HG03558 (cell line): Measurements from ENCODE around the gene SOCS6.

Source experiments
- ATAC-seq: cut with Tn5 transposase; IDR thresholded peaks from one replicate; pipeline ENCODE4 v1.9.1; 2021; ENCODE audit warnings: moderate number of reproducible peaks; ENCODE audit not compliant: unreplicated experiment; ENCODE audit errors: extremely low read depth

Gene SOCS6

DNA sequence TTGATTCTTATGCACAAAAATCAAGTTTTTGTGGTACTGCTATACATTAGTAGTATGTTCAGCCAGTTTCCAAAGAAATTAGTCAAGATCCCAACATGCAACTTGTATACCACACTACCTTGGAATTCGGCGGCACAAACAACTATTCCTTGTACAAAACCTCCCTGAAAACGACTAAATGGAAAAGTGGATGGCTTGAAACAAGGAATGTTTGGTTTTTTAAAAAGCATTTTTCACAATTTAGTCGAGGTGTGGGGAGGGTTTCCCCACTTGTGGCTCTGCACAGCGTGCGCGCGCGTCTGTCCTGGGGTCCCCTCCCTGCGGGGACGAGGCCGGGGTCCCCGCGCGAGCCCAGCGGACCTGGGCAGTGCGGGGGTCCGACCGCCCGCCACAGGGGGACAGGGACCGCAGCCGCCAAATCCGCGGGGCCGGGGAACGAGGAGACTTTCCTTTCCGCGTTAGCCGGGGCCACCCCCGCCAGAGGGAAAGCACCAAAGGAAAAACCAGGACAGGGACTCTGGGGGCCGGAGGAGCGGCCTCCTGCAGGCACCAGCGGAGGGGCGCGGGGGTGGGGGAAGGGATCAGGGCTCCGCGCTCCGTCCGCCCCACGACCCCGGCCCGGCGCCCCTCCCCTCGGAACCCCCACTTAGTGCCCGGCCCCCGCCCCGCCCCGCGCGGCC lies 534 bp upstream of the SOCS6 start:
- ATAC-seq, result peak; percentile 11

DNA sequence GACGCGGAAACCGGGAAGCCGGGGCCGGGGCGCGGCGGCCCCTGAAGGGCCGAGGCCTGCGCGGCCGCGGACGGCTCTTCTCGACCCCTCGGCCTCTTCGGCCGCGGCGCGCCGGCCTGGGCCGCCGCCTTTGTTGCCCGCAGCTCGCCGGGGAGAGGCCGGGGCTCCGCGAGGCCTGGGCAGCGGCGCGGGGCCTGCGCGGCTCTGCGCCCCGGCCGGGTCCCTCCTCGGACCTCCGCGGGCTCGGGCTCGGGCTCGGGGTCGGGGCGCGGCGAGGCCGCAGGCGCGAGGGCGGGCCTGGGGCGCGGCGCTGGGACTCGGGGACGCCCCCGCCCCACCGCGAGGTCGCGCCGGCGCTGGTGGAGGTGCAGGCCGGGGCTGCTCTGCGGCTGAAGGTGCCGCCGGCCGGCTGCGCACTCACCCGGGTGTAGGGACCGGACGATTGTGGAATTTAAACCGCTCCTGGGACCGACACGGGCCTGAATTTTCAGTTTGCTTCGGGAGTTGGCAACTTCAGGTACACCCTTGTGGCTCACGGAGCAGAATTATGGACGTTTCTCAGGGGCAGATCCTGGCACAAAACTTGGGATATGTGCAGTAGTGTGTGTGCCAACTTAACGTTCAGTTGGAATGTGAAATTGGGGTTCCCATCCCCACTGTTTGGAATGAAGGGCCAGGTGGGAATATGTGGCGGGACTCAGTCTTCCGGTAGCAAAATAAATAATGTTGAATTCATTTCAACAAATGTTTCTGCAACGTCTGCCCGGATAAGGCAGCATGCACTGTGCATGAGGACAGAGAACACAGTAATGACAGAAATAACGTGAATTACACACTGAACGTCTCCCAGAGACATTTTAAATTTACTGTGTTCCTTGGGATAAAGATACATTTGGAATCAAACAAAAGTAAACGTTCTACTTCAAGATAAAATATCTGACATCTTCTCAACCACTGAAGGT lies 787 bp downstream of the SOCS6 start:
- peak; percentile 37 for ATAC-seq

DNA sequence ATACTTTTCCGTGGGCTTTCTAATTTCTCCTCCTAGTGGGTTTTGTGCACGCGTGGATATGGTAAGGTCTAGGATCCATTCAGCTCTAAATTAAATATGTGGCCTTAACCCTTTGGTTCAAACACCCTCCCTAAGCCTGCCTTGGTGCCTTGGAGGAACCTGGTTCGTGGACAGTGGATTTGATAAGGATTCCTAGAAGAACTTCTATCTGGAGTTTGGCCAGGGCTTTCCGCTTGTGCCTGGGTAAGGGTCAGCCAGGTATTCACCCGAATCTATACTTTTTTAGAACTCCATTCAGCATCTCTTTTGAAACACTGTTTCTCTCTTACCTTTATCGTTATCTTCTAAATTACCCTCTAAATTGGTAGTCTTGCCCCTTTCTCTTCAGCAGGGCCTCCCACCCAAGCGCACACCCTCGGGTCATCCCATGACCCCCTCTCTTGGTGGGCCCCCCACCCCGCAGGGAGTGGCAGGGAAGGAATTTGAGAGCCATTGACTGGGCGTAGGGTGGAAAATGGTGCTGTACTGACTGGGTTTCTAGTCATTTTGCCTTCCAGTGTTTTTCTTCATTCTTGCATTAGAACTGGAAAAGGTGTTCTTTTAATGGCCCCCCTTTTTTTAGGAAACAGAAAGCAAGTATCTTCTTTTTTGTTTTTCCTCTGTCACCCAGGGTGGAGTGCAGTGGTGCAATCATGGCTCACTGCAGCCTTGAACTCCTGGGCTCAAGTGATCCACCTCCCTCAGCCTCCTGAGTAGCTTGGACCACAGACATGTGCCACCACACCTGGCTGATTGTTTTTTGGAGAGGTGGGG lies 1.8 kb downstream of the SOCS6 start:
- no peak for ATAC-seq

DNA sequence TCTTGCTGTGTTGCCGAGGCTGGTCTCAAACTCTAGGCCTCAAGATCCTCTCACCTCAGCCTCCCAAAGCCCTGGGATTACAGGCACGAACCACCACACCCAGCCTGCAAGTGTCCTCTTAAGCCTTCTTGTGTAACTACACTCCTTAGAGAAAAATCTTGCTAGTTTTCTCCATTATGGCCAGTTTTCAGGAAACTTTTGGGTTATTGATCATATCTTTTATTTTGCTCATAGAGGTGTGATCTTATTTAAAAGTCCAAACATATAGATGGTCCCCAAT lies 2.4 kb downstream of the SOCS6 start:
- ATAC-seq, result no peak

DNA sequence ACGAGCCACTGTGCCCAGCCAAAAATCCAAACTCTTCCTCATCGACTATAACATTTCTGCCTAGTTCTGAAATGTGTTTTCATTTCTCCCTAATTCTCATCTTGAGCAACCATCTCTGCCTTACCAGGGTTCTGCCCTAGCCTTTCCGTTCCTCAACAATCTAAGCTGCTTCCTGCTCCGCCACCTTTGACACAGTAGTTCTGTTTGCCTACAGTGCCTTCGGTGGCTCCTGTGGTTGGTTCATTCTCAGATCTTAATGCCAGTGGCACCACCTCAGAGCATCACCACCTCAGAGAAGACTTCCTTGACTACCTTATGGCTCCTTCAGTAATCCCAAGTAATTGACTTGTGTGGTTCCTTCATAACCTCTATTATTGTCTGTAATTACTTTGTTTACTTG lies 3.8 kb downstream of the SOCS6 start:
- no peak for ATAC-seq

DNA sequence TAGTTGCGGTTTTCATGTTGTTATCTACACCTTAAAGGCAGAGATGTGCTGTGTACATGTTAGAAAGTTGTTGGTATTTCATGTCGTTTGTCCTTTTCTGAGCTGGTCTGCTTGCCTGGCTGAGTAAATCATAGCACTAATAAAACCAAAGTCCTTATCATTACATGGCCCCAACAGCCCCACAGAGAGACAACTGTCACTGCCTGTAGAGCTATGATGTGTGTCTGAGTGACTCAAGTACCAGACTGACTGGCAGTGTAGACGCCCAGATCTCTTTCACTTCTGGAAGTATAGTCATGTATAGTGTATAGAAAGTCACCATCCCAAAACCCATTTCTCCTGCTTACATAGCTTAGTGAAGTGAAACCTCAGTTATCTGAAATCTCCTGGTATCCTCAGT lies 4.3 kb downstream of the SOCS6 start:
- no peak for ATAC-seq

DNA sequence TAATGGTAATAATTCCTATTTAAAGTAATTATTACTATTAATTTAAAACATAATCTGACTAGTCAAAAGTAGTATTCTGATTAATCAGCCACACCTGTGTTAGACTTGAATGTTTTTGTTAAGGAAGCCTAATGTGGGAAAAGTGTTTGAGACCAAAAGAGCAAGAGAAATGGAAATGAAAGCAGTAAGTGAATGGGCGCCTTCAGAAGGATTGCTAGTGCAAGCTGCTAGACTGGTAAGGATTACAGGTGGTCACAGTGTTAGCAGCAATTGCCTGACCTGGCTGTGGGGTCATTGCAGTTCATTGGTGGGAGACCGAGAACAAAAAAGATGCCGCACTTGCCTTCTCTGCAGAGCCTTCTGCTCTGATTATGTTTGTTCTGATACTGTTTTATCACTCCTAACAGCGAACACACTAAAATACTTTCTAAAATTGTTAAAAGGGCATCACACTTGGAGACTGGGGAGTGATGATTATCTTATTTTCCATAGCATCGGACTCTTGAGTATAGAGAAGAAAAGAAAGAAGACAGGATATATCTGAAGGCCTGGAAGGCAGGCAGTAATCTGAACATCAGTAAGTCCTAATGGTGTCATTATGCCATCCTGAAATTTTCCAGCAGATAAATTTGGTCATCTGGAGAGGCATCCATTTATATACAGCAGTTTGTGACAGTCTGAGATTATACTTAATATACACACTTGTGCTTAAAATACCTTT lies 5.8 kb downstream of the SOCS6 start:
- no peak for ATAC-seq

DNA sequence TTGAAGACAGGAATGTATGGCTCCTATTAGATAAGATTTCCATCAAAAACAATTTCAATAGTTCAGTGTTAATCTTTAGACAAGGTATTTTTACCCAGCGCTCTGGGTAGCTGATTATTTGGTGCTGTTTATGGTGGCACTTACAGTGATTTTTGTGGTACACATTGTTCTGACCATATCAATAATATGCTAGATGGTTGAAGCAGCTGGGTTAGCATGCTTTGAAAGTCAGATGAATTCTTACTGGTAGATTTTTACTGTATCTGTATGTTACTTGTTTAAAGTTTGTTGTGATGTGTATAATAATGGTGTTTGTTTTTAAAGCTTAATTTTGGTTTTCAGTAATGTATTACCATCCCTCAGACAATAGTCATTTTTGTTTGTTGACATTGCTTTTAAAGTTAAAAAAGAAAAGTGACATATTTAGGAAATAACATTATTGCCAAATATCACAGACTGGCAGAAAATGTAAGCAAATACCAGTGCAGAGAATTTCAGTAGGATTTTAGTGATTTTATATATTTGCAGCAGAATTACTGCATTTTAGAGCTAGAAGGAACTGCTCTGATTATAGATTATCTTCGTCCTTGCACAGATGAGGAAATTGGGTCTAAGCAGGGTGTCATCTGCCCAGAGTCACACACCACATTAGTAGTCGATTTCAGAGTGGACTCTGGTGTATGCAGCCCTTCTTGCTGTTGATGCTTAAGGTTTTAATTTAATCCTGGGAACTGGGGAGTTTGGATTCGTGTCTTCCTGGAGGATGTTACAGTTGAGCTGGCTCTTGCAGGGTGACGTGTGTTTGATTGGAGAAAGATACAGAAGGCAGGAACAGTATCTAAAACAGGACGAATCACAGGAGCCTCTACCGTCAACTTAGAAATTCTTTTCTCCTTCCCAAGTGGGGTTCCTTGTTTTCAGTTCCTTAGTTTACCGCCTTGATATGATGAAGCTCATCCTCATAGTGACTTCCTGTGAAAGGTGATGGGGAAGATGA lies 6.6 kb downstream of the SOCS6 start:
- no peak for ATAC-seq

DNA sequence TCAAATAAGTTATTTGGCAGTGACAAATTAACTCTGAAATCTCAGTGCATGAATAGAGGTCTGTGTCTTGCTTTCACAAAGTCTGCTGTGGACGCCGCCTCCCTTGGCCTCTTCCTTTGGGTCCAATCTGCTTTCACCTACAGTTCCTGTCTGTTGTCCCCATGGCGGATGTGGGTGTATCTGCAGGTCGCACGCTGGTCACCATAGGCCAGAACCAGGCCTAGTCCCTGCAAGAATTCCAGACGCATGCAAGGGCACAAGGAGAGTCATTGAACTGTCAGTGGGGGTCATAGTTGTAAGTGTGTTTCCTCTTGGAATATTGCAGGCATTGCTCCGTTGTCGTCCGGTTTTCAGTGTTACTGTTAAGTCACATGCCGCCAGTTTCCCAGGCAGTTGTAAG lies 7.4 kb downstream of the SOCS6 start:
- ATAC-seq, result no peak

DNA sequence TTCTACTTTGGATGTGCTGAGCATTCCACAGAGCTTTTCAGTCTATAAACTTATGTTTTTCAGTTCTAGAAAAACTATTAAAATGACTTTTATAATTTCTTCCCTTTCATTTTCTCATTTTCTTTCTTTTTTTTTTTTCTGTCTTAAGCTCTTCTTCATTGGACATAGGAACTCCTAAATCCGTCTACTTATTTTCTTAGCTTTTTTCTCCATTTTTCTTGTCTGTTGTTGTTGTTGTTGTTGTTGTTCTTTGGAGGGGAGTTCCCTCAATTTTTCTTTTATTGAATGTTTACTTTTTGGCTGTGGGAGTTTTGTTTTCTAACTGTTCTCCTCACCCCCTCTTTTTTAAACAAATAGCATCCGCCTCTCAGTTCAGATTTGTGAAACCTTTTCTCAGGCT lies 7.9 kb downstream of the SOCS6 start:
- no peak for ATAC-seq

DNA sequence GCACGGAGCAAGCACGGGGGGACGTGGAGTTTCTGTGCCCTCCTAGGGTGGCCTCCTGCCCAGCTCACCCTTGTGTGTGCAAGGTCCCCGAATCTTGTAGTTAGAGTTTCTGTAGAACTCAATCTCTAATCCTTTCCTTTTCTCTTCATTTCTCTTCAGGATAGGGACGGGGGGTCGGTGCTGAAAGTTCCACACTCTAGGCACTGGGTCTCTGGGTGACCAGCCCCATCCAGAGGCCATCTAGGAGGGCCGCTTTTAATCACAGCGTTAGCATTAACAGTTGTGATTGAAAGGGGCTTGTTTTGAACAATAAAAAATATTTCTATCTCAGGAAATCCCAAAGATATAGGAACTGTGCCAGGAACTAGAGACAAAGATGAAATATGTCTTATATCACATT lies 10.5 kb downstream of the SOCS6 start:
- no peak for ATAC-seq

DNA sequence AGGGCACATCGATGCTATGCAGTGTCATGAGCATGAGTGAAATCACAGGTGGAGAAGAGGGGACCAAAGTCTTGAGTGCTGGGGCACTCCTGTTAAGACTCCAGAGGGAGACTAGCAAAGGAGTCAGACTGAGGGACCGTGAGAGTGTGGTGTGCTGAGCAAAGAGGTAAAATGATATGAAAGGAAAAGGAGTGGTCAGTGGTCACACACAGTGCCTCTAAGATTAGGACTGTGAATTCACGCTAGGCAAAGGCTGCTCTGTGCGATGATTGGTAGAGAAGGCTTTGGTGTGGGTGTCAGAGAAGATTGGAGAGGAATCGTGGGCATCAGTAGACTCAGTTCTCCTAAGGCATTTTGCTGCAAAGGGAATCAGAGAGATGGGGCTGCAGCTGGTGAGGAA lies 12.8 kb downstream of the SOCS6 start:
- ATAC-seq, result no peak

DNA sequence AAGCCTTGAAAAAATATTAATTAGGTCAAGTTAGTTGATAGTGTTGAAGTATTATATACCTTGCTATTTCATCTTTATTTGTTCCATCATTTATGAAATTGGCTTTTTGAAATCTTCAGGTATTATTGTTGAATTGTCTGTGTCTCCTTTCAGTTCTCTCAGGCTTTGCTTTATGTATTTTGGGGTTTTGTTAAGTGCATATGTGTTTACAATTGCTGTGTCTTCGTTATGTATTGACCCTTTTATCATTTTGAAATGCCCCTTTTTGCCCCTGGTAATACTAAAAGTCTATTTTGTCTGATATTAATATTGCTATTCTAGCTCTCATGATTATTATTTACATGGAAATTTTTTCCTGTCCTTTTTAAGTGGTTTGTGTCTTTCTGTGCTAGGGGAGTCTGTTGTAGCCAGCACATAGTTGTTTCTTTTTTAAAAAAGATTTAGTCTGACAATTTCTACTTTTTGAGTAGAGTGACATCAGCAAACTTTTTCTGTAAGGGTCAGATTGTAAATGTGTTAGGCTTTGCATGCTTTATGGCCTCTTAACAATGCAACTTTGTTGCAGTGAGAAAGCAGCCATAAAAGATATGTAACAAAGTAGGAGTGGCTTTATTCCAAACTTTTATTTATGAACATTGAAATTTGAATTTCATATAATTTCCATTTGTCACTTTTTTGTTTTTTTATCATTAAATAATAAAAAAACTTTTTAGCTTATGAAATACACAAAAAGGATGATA lies 19.9 kb downstream of the SOCS6 start:
- no peak for ATAC-seq

DNA sequence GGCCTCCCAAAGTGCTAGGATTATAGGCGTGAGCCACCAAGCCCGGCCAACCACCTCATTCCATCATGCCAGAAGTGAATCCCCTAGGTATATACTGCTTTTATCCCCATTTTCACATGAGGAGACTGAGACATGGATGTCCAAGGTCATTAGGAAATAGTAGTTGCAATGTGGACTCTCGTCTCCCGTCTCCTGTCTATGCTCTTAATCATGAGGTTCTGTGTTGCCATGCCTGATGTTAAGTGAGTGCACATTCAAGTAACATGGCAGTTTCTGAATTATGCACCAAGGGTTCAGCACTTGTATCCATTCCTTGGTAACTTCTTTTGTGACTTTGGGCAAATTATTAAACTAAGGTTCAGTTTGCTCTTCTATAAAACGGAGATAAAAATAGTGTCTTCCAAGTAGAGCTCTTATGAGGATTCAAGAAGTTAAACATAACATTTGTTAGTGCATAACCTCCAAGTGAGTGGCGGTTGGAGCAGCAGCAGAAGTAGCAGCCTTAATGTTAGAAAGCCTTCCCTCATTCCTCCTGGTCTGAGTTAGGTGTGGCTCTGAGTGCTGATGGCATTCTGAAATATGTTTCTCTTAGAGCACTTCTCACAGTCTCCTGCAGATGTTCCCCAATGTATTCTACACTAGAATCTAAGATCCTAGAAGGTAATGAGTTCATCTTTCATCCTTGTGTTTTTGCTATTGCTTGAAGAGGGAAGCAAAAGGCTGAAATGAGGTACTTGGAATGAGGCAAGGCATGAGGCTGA lies 21.9 kb downstream of the SOCS6 start:
- ATAC-seq, result no peak

DNA sequence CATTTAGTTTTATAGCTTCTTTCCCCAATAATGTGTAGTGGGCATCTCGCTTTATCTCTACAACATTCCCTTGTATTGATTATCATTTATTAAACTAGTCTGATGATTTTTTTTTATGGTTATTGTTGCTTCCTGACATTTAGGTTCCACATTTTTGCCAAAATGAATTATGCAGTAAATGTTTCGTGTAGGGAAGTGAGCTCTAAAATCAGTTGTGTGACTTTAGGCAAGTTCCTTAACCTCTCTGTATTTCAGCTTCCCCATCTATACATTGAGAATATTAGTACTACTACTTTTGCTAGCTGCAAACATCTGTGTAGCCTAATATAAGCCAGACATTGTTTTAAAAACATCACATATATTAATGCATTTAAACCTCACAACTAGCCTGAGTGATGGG lies 22.9 kb downstream of the SOCS6 start:
- ATAC-seq, result no peak

DNA sequence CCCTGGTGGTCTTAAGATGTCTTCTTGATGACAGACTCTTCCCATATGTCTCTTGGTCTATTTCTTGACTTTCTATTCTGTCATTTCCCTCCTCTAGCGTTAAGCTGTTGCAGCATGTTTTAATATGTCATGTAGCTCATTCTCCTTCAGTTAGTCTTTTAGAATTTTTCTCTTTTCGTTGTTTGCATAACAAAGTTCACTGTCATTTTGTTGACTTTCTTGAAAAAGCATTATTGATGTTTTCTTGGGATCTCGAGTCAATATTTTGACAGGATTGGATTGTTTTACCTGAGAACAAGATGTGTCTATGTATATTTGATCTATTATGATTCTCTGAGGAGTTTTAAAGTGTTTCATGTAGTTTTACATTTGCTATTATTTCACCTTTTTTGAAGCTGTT lies 24.8 kb downstream of the SOCS6 start:
- no peak for ATAC-seq

DNA sequence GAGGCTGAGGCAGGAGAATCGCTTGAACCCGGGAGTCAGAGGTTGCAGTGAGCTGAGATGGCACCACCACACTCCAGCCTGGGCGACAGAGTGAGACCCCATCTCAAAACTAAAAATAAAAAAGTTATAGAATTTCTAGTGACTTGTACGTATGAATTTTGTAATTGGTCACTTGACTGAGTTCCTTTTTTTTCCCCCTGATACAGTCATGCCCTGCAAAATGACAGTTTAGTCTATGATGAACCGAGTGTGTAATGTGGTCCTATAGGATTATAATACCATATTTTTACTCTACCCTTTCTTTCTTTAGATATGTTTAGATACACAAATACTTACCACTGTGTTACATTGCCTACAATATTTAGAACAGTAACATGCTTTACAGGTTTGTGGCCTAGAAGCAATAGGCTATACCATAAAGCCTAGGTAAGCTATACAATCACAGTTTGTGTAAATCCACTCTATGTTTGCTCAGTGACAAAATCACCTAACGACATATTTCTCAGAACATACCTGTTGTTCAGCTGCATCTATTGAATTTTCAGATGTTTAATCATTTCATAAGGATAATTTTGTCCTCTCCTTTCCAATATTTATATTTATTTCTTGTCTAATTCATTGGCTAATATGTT lies 25.4 kb downstream of the SOCS6 start:
- no peak for ATAC-seq
